PFSK-1 (cell line): ENCODE measurements around the gene PPP2R2B.

Experiments used
- POLR2AphosphoS5 ChIP-seq: IDR thresholded peaks from 2 replicates; pipeline ENCODE4 v1.6.1; 2012; ENCODE audit warnings: low read depth, mild to moderate bottlenecking, control low read depth, low read length, moderate library complexity
- TAF1 ChIP-seq: IDR thresholded peaks from 2 replicates; pipeline ENCODE4 v1.6.1; 2012; ENCODE audit warnings: low read length, control low read depth, borderline replicate concordance; ENCODE audit not compliant: insufficient read depth

- TF ChIP-seq POLR2AphosphoS5 (no peak), TAF1 (no peak)
These were observed 236.1 kb downstream of the PPP2R2B start for GRCh38 chr5:146642410-146642809.
